Muscle layer of duodenum (tissue), 2 donors: Measurements from ENCODE around the gene FRMPD1.

ENCODE experiments used
- H3K27ac ChIP-seq: one replicate; pipeline ENCODE4 v1.7.0; 2013; ENCODE audit warnings: mild to moderate bottlenecking, low read length
- H3K27me3 ChIP-seq: one replicate; pipeline ENCODE4 v1.7.0; 2013; ENCODE audit warnings: low read depth, mild to moderate bottlenecking, control low read depth, low read length
- H3K36me3 ChIP-seq, 2 donors: one replicate each; pipeline ENCODE4 v1.7.0; 2013; ENCODE audit warnings: low read length in 2 of 2, control low read depth in 1 of 2, mild to moderate bottlenecking in 1 of 2; ENCODE audit not compliant: insufficient read depth in 2 of 2, control insufficient read depth in 1 of 2
- H3K4me1 ChIP-seq, 2 donors: one replicate each; pipeline ENCODE4 v1.7.0; 2013; ENCODE audit warnings: low read length in 2 of 2, mild to moderate bottlenecking in 2 of 2, control low read depth in 1 of 2, moderate library complexity in 1 of 2; ENCODE audit not compliant: insufficient read depth in 2 of 2, control insufficient read depth in 1 of 2
- H3K4me3 ChIP-seq, 2 donors: one replicate each; pipeline ENCODE4 v1.7.0; 2013; ENCODE audit warnings: low read length in 2 of 2, low read depth in 1 of 2, mild to moderate bottlenecking in 1 of 2
- H3K9me3 ChIP-seq, 2 donors: one replicate each; pipeline ENCODE4 v1.7.0; 2013; ENCODE audit warnings: low read length in 2 of 2, control low read depth in 1 of 2, mild to moderate bottlenecking in 1 of 2; ENCODE audit not compliant: control insufficient read depth in 1 of 2
- donor health status: healthy.

Gene FRMPD1

DNA sequence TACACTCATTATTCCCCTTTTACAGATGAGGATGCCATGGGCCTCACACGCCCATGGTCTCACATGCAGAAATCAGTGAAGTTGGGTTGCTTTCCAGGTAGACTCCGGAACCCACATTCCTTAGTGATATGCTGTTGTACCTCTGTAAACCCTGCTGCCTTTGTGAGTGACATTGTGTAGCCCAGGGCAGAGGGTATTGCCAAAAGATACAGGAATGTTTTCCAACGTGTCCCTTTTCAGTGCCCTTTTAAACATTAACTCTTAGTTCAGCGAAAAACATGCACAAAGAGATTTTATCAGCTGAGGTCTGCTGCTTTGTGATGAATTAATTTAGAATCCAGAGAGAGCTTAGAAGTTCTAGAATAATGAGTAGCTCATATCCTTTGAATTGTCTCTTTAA, 64.5 kb downstream of the FRMPD1 start:
- no peak overlapping the region for H3K4me3 ChIP-seq
- H3K4me1 ChIP-seq, result no peaks in the 10 kb centered on the region
- no peaks in the 10 kb centered on the region for H3K9me3 ChIP-seq
- no peaks in the 10 kb centered on the region for H3K27me3 ChIP-seq
- no peaks in the 10 kb centered on the region for H3K36me3 ChIP-seq
- H3K27ac ChIP-seq, result no peak overlapping the region

DNA sequence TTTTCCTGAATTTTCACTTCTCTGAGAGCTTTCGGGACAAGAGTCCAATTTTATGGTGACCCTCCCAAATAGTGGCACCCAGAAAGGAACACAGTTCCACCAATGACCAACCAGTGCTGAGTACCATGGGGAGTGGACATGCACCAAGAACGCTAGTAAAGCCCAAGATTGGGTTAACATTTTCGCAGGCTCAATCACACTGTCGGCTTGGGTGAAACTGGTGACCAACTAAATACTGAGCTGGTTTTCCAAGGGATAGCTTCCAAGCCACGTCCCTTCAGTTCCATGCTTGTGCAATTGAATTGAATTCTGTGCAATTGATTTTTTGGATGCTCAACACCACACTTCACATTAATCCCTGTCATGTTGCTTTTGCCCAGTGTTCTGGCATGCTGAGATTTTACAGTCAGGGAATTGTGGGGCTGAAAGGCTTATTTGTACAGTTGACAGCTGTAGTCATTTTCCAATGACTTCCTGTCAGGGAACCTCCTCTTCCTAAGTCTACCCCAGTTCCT, 65.3 kb downstream of the FRMPD1 start:
- H3K27ac ChIP-seq, result no peak overlapping the region
- no peaks in the 10 kb centered on the region for H3K36me3 ChIP-seq
- no peaks in the 10 kb centered on the region for H3K4me1 ChIP-seq
- H3K4me3 ChIP-seq, result no peak overlapping the region
- no peaks in the 10 kb centered on the region for H3K27me3 ChIP-seq
- H3K9me3 ChIP-seq, result no peaks in the 10 kb centered on the region

DNA sequence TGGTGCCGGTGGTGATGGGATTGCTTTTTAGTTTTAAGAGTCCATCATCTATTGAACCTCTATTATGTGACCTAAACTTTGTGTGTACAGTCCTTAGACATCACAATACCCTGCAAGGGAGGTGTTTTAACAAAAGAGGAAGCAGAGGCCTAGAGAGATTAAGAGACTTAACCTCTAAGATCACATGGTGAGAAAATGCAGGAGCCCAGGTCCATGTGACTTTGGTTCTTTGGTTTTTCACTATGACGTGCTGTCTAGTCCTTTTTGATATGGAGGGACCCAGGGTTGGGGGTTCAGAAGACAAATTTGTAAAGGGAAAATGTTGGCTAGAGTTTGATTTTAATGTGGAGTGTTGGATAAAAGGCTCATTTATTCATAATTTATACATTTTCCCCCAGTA, 68.8 kb downstream of the FRMPD1 start:
- H3K27ac ChIP-seq, result no peak overlapping the region
- no peaks in the 10 kb centered on the region for H3K27me3 ChIP-seq
- H3K4me3 ChIP-seq, result no peak overlapping the region
- H3K4me1 ChIP-seq, result no peaks in the 10 kb centered on the region
- H3K9me3 ChIP-seq, result no peaks in the 10 kb centered on the region
- no peaks in the 10 kb centered on the region for H3K36me3 ChIP-seq

DNA sequence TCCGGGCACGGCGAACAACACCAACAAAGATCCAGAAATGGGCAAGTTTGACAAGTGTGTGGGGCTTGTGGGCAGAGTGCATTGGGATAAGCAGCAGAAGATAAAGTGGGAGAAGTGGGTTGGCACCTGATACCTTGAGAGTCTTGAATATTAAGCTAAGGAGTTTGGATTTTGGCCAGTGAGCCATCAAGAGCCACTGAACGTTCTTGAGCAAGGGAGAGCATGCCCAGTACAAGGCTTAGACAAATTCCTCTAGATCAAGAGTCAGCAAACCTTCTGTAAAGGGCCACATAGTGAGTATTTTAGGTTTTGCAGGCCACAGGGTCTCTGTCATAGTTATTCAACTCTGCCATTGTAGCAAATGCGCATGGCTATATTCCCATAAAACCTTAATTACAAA, 76.3 kb downstream of the FRMPD1 start:
- H3K27me3 ChIP-seq, result no peaks in the 10 kb centered on the region
- no peak overlapping the region for H3K27ac ChIP-seq
- H3K4me3 ChIP-seq, result no peak overlapping the region
- no peaks in the 10 kb centered on the region for H3K4me1 ChIP-seq
- no peaks in the 10 kb centered on the region for H3K9me3 ChIP-seq
- H3K36me3 ChIP-seq, result no peaks in the 10 kb centered on the region

DNA sequence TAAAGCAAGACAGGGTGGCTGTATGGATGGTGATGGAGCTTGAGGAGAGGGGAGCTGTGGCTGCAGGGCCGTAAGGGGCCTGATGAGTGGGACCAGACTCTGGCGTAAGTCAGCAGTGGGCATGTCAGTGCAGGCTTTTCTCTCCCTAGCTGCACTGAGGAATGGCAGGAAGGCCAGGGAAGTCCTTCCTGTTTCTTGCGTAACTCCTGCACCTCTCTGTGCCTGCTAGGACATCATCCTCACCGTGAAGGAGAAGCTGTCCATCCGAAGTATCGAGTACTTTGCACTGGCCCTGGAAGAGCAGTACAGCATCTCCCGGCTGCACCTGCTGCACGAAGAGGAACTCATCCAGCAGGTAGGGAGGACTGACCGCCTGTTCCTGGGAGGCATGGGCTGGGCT, 78.7 kb downstream of the FRMPD1 start:
- H3K4me3 ChIP-seq, result no peak overlapping the region
- H3K27ac ChIP-seq, result no peak overlapping the region
- no peaks in the 10 kb centered on the region for H3K9me3 ChIP-seq
- no peaks in the 10 kb centered on the region for H3K27me3 ChIP-seq
- H3K36me3 ChIP-seq, result no peaks in the 10 kb centered on the region
- no peaks in the 10 kb centered on the region for H3K4me1 ChIP-seq

DNA sequence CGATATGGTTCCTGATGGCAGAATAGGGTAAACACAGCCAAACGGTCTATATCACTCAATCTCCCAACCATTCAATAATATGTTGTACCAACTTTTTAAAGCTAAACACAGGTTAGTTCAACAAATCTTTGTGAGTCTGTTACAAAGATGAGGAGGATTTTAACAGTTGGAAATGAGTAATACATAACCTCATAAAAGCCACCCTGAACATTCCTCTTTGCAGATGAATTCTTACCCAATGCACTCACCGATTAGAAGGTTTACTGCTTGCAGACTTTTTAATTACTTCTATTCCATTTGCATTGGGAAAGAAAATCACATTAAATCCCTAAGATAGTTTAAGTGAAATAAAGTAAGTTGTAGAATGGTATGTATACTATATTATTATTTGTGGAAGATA, 79.5 kb downstream of the FRMPD1 start:
- Histone ChIP-seq H3K4me3 (no peak overlapping the region), H3K4me1 (no peaks in the 10 kb centered on the region), H3K36me3 (no peaks in the 10 kb centered on the region), H3K9me3 (no peaks in the 10 kb centered on the region), H3K27ac (no peak overlapping the region), H3K27me3 (no peaks in the 10 kb centered on the region)

DNA sequence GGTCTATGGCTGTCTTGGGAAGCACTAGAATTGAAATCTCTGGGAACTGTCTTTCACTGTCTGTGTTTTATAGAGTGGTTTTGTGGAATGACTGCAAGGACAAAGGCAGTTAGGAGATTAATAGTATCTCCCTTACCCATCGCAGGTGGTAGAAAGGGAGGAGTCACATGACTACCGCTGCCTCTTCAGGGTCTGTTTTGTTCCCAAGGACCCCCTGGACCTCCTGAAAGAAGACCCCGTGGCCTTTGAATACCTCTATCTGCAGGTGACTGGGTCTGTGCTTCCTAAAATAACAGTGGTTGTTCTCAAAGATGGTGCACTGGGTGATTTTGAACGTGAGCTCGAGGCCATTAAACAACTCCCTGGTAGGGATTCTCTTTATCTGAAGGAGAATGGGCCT, 80.1 kb downstream of the FRMPD1 start:
- H3K4me1 ChIP-seq, result no peaks in the 10 kb centered on the region
- H3K9me3 ChIP-seq, result no peaks in the 10 kb centered on the region
- H3K36me3 ChIP-seq, result no peaks in the 10 kb centered on the region
- H3K27ac ChIP-seq, result no peak overlapping the region
- no peak overlapping the region for H3K4me3 ChIP-seq
- H3K27me3 ChIP-seq, result no peaks in the 10 kb centered on the region

DNA sequence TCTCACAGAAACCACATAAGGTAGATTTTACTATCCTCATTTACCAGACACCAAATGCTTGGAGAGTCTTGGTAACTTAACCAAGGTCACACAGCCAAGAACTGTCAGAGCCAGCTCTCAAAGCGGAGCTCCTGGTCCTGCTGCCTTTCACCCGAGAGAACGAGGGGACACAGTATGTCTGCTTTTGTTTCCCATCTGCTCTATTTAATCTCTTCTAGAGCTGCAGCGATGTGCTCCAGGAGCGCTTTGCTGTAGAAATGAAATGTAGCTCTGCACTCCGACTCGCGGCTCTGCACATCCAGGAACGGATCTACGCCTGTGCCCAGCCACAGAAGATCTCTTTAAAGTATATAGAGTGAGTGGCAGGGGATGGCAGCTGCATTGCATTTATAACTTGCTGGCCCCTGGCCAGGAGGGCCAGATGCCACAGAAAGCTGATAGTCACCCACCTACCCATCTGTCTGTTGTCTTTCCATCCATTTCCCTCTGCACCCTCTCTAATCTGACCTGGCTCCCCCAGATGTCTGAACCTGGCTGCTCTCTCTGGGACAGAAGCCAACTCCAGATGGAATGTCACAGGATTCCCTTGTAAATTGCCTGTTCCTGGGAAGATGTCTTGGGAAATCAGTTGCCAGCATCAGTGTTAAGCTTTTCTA, 81.5 kb downstream of the FRMPD1 start:
- Histone ChIP-seq H3K27ac (no peak overlapping the region), H3K4me1 (no peaks in the 10 kb centered on the region), H3K9me3 (no peaks in the 10 kb centered on the region), H3K27me3 (no peaks in the 10 kb centered on the region), H3K4me3 (no peak overlapping the region), H3K36me3 (no peaks in the 10 kb centered on the region)

DNA sequence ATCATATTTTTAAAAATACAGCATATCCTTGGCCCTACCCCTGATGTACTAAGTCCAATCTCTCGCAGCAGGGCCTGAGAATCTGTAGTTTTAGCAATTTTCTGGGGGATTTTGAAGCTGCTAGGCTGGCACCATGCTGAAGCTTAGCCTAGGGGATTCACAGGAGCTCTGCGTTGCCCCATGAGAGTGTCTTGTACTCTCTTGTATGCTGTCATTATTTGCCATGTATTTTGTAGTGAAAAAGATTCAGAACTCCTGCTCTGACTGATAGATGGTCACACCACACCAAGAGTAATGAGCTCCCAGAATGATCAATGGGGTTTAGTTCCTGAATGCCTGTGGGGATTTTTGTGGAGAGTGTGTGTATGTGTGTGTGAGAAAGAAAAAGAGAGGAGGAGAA, 82.2 kb downstream of the FRMPD1 start:
- no peaks in the 10 kb centered on the region for H3K9me3 ChIP-seq
- no peaks in the 10 kb centered on the region for H3K36me3 ChIP-seq
- H3K27ac ChIP-seq, result no peak overlapping the region
- H3K4me3 ChIP-seq, result no peak overlapping the region
- no peaks in the 10 kb centered on the region for H3K4me1 ChIP-seq
- no peaks in the 10 kb centered on the region for H3K27me3 ChIP-seq

DNA sequence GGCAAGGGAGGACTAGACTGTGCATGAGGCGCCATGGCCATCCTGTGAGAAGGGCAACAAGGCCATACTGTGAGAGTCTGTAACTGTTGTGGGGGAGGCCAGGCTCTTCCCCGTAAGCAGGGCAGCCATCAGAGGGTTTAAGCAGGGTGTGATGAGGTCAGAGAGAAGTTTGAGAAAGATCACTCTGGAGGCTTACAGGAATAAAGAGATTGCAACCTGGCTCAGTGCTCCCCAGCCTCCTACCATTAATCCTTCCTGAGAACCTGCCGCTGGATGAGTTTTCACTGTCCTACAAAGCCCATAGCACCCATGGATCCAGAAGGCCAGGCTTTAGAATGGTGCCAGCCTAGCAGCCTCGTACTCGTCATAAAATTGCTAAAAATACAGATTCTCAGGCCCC, 88.5 kb downstream of the FRMPD1 start:
- H3K27me3 ChIP-seq, result no peaks in the 10 kb centered on the region
- no peaks in the 10 kb centered on the region for H3K4me1 ChIP-seq
- no peak overlapping the region for H3K27ac ChIP-seq
- H3K36me3 ChIP-seq, result no peaks in the 10 kb centered on the region
- no peaks in the 10 kb centered on the region for H3K9me3 ChIP-seq
- H3K4me3 ChIP-seq, result no peak overlapping the region

DNA sequence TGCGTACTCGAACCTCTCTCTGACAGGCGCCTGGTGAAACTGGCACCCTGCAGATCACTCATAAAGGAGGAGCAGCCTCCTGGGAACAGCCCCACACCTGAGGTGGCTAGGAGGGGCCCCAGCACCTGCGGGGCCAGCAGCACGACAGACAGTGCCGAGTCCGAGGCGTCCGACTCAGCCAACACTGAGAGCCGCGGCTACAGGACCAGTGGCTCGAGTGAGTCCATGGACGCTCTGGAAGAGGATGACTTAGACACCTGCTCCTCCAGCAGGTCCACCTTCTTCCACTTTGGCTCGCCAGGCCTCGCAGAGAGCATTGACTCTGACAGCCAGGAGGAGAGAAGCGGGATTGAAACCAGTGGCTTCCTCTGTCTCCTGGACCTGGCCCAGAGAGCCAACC, 89.4 kb downstream of the FRMPD1 start:
- H3K27me3 ChIP-seq, result no peaks in the 10 kb centered on the region
- H3K9me3 ChIP-seq, result no peaks in the 10 kb centered on the region
- H3K4me3 ChIP-seq, result no peak overlapping the region
- H3K4me1 ChIP-seq, result no peaks in the 10 kb centered on the region
- no peaks in the 10 kb centered on the region for H3K36me3 ChIP-seq
- no peak overlapping the region for H3K27ac ChIP-seq

DNA sequence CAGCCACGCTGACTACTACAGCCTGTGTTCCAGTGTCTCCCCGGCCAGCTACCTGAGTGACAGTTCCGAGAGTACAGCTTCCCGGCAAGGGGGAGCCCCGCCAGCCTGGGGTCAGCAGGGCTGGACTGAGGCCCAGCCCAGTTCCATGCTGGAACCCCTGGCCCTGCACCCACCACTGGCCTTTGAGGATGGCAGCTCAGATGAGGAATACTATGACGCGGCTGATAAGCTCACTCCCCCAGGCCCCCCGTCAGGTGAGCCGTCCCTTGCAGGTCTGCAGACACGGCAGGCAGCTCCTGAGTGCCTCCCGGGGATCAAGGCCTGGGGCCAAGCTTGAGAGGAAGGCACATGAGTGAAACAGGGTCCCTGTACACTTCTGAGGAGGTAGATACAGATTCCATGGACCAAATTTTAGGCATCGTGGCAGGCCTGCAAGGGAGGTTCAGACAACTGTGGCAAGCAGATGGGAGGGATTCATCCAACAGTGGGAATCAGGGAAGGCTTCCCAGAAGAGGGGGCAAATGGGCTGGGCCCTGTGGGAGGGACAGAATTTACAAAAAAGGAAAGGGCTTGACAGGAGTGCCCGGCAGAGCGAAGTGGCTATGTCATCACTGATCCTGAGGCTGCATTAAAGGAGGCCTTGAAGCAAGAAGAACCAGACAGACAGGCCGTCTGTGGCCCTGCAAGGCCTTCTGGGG, 90.0 kb downstream of the FRMPD1 start:
- no peak overlapping the region for H3K4me3 ChIP-seq
- H3K27ac ChIP-seq, result no peak overlapping the region
- no peaks in the 10 kb centered on the region for H3K36me3 ChIP-seq
- no peaks in the 10 kb centered on the region for H3K9me3 ChIP-seq
- H3K27me3 ChIP-seq, result no peaks in the 10 kb centered on the region
- H3K4me1 ChIP-seq, result no peaks in the 10 kb centered on the region
